Smooth muscle cell (in vitro differentiated cells): ENCODE measurements around the gene SHROOM1. TPM values are rescaled to one million over a fixed set of nuclear protein-coding genes. Genes with fewer than 3 reads are reported as not detected.

Source experiments
- DNase-seq: peaks from one replicate; lab custom pipeline; 2025; ENCODE audit not compliant: unreplicated experiment; lab: John Stamatoyannopoulos, UW
- H2AFZ ChIP-seq: fragments of 200-600 bp; sonication (generic); 2 replicates; pipeline ENCODE4 v1.6.0; 2016; ENCODE audit warnings: antibody characterized with exemption, low read depth, mild to moderate bottlenecking
- H3F3A ChIP-seq: fragments of 200-600 bp; sonication (generic); 2 replicates; pipeline ENCODE4 v1.6.0; 2017; ENCODE audit warnings: antibody characterized with exemption, low read depth
- H3K27ac ChIP-seq: fragments of 200-600 bp; sonication (generic); 2 replicates; pipeline ENCODE4 v1.5.1; 2016; ENCODE audit warnings: low read depth, mild to moderate bottlenecking
- H3K27me3 ChIP-seq: fragments of 200-600 bp; sonication (generic); 2 replicates; pipeline ENCODE4 v1.6.1; 2016; ENCODE audit warnings: low read depth, mild to moderate bottlenecking
- H3K36me3 ChIP-seq: fragments of 200-600 bp; sonication (generic); 2 replicates; pipeline ENCODE4 v1.5.1; 2016; ENCODE audit warnings: low read depth
- H3K4me1 ChIP-seq: fragments of 200-600 bp; sonication (generic); 2 replicates; pipeline ENCODE4 v1.5.1; 2016; ENCODE audit warnings: low read depth
- H3K4me2 ChIP-seq: fragments of 200-600 bp; sonication (generic); 2 replicates; pipeline ENCODE4 v1.6.0; 2016; ENCODE audit warnings: mild to moderate bottlenecking
- H3K4me3 ChIP-seq: fragments of 200-600 bp; sonication (generic); 2 replicates; pipeline ENCODE4 v1.5.1; 2016; ENCODE audit warnings: mild to moderate bottlenecking
- H3K79me2 ChIP-seq: fragments of 200-600 bp; sonication (generic); 2 replicates; pipeline ENCODE4 v1.6.0; 2016; ENCODE audit warnings: low read depth, mild to moderate bottlenecking
- H3K9ac ChIP-seq: fragments of 200-600 bp; sonication (generic); 2 replicates; pipeline ENCODE4 v1.6.0; 2016; ENCODE audit warnings: low read depth
- H3K9me3 ChIP-seq: fragments of 200-600 bp; sonication (generic); replicated peaks from 2 replicates; pipeline ENCODE4 v1.5.1; 2016; ENCODE audit warnings: low read depth
- H4K20me1 ChIP-seq: fragments of 200-600 bp; sonication (generic); 2 replicates; pipeline ENCODE4 v1.6.0; 2016; ENCODE audit warnings: low read depth
- WGBS: methylation state at CpG from one replicate; pipeline ENCODE4 v1.1.7; 2016; ENCODE audit warnings: low lambda C conversion rate; 5-methylcytosine and 5-hydroxymethylcytosine counted together
- polyA plus RNA-seq: library from polyadenylated mRNA; unstranded; fragments of >200 nt; fragmentation: Nextera tagmentation; extraction: Ambion mirVana; gene quantifications from 2 replicates; pipeline ENCODE4 v1.2.1, GENCODE V29; 2016
- total RNA-seq: library from RNA; depleted of rRNA; stranded (reverse); fragments of >200 nt; gene quantifications from 2 replicates; pipeline ENCODE4 v1.2.3, GENCODE V29; 2014
- TF ChIP-seq, protein P1 (sequence below): fragments of 200-600 bp; sonication (generic); IDR thresholded peaks from 2 replicates; pipeline ENCODE4 v1.5.1; 2017; ENCODE audit warnings: borderline replicate concordance, mild to moderate bottlenecking, antibody characterized with exemption; ENCODE audit not compliant: insufficient read depth, poor library complexity, severe bottlenecking

SHROOM1 gene
- total and polyA plus RNA-seq, 2 experiments from 2014 or later = 5.9 to 12.0 TPM

DNA sequence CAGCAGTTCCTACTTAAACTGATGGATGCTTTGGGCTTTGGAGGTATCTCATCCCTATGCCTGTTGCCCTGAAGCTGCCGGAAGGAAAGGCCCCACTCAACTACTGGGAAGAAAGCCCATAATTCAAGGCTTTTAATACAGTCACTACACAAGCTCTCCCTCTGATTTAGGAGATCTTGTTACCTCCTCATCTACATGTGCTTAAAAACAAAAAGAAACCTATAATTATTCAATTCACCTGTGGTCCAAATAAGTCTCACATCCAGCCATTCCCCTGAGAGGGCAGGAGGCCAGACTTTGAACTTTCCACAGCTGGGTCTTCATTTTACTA lies 42.3 kb upstream of the SHROOM1 start:
- Histone ChIP-seq H3K36me3 (no peaks in the 10 kb centered on the region), H3K4me2 (no peak overlapping the region), H3K27me3 (no peaks in the 10 kb centered on the region), H3F3A (peaks cover 66% of the 10 kb centered on the region), H3K79me2 (no peaks in the 10 kb centered on the region), H3K4me3 (no peak overlapping the region), H4K20me1 (peaks cover 34% of the 10 kb centered on the region), H3K4me1 (peaks cover under 1% of the 10 kb centered on the region), H3K9me3 (no peaks in the 10 kb centered on the region), H3K27ac (peak overlapping the region; percentile 14), H2AFZ (no peak overlapping the region), H3K9ac (no peak overlapping the region)
- DNase-seq = no peak
- TF ChIP-seq, protein P1, sequence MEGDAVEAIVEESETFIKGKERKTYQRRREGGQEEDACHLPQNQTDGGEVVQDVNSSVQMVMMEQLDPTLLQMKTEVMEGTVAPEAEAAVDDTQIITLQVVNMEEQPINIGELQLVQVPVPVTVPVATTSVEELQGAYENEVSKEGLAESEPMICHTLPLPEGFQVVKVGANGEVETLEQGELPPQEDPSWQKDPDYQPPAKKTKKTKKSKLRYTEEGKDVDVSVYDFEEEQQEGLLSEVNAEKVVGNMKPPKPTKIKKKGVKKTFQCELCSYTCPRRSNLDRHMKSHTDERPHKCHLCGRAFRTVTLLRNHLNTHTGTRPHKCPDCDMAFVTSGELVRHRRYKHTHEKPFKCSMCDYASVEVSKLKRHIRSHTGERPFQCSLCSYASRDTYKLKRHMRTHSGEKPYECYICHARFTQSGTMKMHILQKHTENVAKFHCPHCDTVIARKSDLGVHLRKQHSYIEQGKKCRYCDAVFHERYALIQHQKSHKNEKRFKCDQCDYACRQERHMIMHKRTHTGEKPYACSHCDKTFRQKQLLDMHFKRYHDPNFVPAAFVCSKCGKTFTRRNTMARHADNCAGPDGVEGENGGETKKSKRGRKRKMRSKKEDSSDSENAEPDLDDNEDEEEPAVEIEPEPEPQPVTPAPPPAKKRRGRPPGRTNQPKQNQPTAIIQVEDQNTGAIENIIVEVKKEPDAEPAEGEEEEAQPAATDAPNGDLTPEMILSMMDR = no peak
- WGBS = 87% methylated on average over 1 of the region's 1 CpG

DNA sequence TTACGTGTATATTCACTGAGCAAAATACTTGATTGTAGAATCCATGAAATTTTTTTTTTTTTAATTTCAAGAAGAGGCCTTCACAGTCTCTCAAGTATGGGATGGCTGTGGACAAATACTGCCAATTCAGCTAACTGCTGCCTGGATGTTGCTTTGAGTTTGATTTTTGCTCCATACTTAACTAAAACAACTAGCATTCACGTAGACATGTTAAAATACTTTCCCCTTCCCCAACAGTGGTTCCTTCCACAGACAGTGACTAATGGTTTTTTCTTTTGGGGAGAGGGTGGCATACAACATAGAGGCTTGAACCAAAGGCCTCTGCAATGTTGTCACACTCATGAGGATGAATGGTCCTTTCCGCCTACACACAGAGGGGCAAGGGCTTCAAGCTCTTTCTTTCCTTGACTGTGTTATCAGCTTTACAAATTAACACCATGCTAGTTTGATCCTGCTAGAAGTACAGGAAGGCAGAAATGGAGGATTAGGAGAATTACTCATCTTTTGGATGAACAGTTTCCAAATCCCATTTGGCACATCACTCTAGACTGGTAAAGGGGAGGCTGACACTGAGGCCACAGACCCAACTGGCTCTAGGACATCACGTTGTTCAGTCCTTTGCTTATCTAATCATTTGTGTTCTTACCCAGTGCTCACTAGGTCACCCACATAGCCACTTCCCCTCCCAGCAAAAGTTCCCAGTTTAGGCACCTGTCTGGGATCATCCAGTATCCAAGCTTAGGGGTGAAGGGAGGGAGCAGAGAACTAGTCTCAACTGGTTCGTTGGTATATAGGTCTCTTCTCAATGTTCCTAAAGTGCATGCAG lies 41.2 kb upstream of the SHROOM1 start:
- WGBS = 72% methylated on average over 5 of the region's 5 CpGs
- H2AFZ ChIP-seq = no peak overlapping the region
- peaks cover 9% of the 10 kb centered on the region for H3K79me2 ChIP-seq
- H3K27ac ChIP-seq = peak overlapping the region; percentile 30
- H3K9me3 ChIP-seq = no peaks in the 10 kb centered on the region
- peaks cover 57% of the 10 kb centered on the region for H3F3A ChIP-seq
- no peak for DNase-seq
- TF ChIP-seq, protein P1 = no peak
- no peak overlapping the region for H3K9ac ChIP-seq
- H3K27me3 ChIP-seq = no peaks in the 10 kb centered on the region
- no peaks in the 10 kb centered on the region for H3K36me3 ChIP-seq
- H3K4me1 ChIP-seq = peaks cover 6% of the 10 kb centered on the region
- no peak overlapping the region for H3K4me2 ChIP-seq
- H3K4me3 ChIP-seq = no peak overlapping the region
- peaks cover 26% of the 10 kb centered on the region for H4K20me1 ChIP-seq

- Histone ChIP-seq H3K36me3 (no peaks in the 10 kb centered on the region), H3K27ac (peak overlapping the region; percentile 30), H3K4me1 (peaks cover 8% of the 10 kb centered on the region)
These were observed 40.4 kb upstream of the SHROOM1 start for GRCh38 chr5:132870801-132871200.

More at GRCh38 chr5:132870801-132871200, 40.4 kb upstream of the SHROOM1 start:
- Histone ChIP-seq H3K79me2 (peaks cover 9% of the 10 kb centered on the region), H3K9ac (no peak overlapping the region), H2AFZ (no peak overlapping the region), H3K9me3 (no peaks in the 10 kb centered on the region), H3F3A (peaks cover 49% of the 10 kb centered on the region), H3K4me2 (no peak overlapping the region), H4K20me1 (peaks cover 18% of the 10 kb centered on the region), H3K4me3 (no peak overlapping the region), H3K27me3 (no peaks in the 10 kb centered on the region)
- DNase-seq = no peak
- WGBS = 83% methylated on average over 2 of the region's 2 CpGs
- TF ChIP-seq, protein P1 = no peak
